Measurements from ENCODE around the gene ASL.

DNA sequence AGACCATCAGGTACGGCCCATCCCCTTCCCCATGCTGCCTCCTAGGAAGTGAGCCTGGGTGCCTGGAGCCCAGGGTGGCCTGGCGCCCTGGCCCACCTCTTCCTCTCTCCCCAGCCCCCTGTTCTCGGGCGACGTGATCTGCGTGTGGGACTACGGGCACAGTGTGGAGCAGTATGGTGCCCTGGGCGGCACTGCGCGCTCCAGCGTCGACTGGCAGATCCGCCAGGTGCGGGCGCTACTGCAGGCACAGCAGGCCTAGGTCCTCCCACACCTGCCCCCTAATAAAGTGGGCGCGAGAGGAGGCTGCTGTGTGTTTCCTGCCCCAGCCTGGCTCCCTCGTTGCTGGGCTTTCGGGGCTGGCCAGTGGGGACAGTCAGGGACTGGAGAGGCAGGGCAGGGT lies 17.0 kb downstream of the ASL start:
- TF ChIP-seq, protein P1, sequence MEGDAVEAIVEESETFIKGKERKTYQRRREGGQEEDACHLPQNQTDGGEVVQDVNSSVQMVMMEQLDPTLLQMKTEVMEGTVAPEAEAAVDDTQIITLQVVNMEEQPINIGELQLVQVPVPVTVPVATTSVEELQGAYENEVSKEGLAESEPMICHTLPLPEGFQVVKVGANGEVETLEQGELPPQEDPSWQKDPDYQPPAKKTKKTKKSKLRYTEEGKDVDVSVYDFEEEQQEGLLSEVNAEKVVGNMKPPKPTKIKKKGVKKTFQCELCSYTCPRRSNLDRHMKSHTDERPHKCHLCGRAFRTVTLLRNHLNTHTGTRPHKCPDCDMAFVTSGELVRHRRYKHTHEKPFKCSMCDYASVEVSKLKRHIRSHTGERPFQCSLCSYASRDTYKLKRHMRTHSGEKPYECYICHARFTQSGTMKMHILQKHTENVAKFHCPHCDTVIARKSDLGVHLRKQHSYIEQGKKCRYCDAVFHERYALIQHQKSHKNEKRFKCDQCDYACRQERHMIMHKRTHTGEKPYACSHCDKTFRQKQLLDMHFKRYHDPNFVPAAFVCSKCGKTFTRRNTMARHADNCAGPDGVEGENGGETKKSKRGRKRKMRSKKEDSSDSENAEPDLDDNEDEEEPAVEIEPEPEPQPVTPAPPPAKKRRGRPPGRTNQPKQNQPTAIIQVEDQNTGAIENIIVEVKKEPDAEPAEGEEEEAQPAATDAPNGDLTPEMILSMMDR (IDR thresholded peaks at IDR 0.05; ENCODE audit: low read depth, low read length, missing input control) = no peak
- TF ChIP-seq YY1 (IDR thresholded peaks at IDR 0.05) (no peak), RXRA (IDR thresholded peaks at IDR 0.05) (no peak), SP1 (IDR thresholded peaks at IDR 0.05) (no peak), EGR1 (IDR thresholded peaks at IDR 0.05; ENCODE audit: low read depth in 2 of 2) (no peak), TAF1 (conservative IDR thresholded peaks at IDR 0.05) (no peak), HNF4G (IDR thresholded peaks at IDR 0.05) (no peak), RAD21 (IDR thresholded peaks at IDR 0.05) (no peak)
- TF ChIP-seq, protein P2, sequence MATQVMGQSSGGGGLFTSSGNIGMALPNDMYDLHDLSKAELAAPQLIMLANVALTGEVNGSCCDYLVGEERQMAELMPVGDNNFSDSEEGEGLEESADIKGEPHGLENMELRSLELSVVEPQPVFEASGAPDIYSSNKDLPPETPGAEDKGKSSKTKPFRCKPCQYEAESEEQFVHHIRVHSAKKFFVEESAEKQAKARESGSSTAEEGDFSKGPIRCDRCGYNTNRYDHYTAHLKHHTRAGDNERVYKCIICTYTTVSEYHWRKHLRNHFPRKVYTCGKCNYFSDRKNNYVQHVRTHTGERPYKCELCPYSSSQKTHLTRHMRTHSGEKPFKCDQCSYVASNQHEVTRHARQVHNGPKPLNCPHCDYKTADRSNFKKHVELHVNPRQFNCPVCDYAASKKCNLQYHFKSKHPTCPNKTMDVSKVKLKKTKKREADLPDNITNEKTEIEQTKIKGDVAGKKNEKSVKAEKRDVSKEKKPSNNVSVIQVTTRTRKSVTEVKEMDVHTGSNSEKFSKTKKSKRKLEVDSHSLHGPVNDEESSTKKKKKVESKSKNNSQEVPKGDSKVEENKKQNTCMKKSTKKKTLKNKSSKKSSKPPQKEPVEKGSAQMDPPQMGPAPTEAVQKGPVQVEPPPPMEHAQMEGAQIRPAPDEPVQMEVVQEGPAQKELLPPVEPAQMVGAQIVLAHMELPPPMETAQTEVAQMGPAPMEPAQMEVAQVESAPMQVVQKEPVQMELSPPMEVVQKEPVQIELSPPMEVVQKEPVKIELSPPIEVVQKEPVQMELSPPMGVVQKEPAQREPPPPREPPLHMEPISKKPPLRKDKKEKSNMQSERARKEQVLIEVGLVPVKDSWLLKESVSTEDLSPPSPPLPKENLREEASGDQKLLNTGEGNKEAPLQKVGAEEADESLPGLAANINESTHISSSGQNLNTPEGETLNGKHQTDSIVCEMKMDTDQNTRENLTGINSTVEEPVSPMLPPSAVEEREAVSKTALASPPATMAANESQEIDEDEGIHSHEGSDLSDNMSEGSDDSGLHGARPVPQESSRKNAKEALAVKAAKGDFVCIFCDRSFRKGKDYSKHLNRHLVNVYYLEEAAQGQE (IDR thresholded peaks at IDR 0.05) = no peak
- TF ChIP-seq, protein P3, sequence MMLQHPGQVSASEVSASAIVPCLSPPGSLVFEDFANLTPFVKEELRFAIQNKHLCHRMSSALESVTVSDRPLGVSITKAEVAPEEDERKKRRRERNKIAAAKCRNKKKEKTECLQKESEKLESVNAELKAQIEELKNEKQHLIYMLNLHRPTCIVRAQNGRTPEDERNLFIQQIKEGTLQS (IDR thresholded peaks at IDR 0.05) = no peak
